Fibroblast of skin of right biceps (primary cell): Measurements from ENCODE around the gene SHISA9.
"Not testable (repeated sequence)": the region's sequence is repeated elsewhere in the genome, so short reads cannot be mapped to it uniquely, and the experiment has no call there.

Source experiments
- DNase-seq: peaks from one replicate; pipeline ENCODE4 v3.0.0-alpha.2; 2013

SHISA9 gene

DNA sequence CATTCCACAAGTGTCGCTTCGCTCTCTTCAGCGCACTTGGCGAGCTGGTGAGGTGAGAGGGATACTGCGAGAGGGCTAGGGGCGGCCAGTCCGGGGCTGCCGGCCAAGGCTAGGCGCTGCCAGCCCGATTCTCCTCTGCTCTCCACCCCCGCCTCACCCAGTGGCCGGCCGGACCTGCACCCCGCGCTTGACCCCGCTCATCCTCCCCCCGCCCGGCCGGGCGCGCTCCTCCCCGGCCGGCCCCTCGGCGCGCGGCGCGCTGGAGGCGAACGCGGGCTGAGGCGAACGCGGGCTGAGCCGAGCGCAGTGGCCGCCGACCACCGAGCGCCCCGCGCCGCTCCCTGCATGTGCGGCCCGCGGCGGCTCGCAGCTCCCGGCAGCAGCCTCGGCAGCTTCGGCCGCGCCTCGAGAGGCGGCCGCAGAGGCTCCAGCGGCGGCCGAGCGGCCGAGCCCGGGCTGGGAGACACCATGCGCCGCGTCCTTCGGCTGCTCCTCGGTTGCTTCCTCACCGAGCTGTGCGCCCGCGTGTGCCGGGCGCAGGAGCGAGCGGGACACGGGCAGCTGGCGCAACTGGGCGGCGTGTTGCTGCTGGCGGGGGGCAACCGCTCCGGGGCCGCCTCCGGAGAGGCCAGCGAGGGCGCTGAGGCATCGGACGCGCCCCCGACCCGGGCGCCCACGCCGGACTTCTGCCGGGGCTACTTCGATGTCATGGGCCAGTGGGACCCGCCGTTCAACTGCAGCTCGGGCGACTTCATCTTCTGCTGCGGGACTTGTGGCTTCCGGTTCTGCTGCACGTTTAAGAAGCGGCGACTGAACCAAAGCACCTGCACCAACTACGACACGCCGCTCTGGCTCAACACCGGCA, at the start of gene SHISA9:
TSS of gene SHISA9 (plus strand) at position 2 of the 865 bp plus-strand sequence.
- peak; percentile 10 for DNase-seq

DNA sequence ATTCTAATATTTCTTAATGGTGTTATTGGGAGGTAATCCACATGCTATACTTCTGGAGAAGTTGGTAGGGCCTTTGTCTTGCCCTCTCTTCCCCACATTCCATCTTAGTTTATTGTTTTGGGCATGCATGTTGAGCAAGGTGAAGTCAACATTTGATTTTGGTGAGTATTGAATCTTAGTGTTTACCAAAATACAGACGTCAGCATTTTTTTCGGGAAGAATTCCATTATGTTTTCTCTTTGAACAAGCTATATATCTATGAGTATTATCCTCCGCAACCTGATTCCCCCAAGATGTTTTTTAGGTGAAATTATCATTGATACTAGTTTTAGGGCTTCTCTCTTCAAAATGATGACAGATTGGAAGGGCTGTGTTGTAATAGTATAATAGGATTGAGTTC, 47.4 kb upstream of the SHISA9 start:
- no peak for DNase-seq

- DNase-seq: not testable (repeated sequence)
Observed at GRCh38 chr16:12857435-12857834, 44.0 kb upstream of the SHISA9 start.

GRCh38 chr16:12862327-12862726, 39.1 kb upstream of the SHISA9 start:
- no peak for DNase-seq

DNA sequence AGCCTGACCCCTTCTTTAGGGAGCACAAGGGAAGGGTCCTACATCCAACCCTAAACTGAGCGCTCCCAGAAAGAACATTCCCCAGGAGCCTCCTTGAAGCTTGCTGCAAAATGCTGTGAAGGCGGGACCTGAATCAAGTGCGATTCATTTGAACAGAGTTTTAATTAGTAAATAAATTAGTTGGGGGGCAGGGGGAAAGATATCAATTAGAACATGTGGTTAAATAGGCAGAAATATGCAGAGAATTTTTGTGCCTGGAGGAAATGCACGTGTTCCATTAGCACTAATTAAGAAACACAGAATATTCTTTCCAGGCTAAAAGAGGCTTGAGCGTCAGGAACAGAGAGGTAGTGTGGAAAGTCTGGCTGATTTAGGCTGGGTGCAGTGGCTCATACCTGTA, 38.5 kb upstream of the SHISA9 start:
- DNase-seq: no peak

DNA sequence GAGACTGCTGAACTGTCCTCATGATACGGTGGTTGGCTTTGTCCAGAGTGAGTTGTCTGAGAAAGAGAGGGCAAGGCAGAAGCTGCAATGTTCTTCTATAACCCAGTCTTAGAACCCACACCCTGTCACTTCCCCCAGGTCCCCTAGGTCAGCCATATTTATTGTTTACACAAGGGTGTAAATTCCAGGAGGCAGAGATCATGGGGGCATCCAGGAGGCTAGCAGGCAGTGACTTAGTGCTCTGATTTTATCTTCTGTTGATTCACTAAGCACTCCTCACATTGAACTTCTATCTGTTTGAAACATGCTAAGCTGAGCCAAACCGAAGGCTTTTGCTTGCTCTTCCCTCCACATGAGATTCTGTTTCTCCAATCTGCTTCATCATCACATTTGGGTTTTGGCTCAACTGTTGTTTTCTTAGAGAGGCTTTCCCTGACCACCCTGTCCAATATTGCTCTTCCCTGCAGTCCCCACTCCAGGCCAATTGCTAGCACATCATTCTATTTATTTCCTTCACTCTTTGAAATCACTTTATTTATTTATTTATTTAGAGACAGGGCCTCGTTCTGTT, 34.3 kb upstream of the SHISA9 start:
- DNase-seq: no peak

DNA sequence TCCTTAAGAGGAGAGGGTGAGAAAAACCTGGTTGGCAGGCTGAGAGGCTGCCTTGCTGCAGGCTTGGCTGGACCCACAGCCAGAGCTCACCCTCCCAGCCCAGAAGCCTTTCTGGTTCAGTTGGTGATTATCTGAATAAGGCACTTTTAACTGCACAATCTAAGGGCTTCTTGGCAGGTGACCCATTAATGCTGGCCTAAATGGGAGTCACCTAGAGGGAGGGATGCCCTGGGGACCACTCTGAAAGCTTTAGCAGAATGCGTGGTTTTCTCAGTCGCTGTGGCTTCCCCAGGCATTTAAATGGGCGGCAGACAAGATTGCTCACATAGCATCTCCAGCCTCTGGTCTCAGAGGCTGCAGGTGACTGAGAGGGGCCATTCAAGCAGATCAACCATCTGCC, 33.2 kb upstream of the SHISA9 start:
- DNase-seq: no peak

- DNase-seq: no peak
Observed at GRCh38 chr16:12868788-12869187, 32.6 kb upstream of the SHISA9 start.

GRCh38 chr16:12869698-12870427, 31.5 kb upstream of the SHISA9 start:
- peak; percentile 10 for DNase-seq

- DNase-seq: no peak
Observed at GRCh38 chr16:12871784-12872183, 29.6 kb upstream of the SHISA9 start.

DNA sequence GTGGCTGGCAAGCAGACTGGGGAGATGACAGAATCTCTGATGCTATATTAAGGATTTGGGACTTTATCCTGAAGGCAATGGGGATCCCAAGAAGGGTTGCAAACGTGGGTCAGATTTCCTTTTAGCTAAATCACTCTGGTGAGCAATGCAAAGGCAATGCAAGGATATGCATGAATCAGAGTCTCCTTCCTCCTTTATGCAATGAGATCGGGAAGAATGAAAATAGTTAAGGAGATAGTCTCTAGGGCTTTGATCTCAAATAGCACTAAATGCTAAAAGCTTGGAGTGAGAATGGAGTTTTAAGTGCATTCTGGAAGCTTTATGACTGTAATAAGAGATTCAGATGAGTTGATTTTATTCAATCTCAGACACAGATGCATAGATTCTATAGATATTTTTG, 27.2 kb upstream of the SHISA9 start:
- DNase-seq: peak; percentile 91

DNA sequence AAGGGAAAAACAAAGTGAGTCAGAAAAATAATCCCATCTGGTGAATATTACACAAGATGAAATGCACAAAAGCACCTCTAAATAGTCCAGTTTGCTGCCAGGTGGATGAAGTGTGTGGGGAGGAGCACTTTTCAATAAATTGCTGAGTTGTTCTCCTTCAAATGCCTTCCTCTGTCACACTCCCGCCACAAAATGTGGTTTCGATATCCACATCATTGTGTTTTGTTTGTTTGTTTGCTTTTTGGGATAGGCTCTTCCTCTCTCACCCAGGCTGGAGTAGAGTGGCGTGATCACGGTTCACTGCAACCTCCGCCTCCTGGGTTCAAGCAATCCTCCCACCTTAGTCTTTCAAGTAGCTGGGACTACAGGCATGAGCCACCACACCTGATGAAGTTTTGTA, 24.6 kb upstream of the SHISA9 start:
- no peak for DNase-seq

DNA sequence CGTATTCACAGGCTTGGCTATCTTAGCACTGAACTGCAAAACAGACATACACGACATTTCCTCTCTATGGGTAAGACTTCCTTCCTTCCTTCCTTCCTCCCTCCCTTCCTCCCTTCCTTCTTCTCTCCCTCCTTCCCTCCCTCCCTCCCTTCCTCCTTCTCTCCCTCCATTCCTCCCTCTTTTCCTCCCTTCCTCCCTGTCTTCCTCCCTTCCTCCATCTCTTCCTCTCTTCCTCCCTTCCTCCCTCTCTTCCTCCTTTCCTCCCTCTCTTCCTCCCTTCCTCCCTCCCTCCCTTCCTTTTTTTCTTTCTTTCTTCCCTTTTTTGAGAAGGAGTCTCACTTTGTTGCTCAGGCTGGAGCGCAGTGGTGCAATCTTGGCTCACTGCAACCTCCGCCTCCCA, 22.4 kb upstream of the SHISA9 start:
- no peak for DNase-seq

- DNase-seq: no peak
Observed at GRCh38 chr16:12879812-12880211, 21.6 kb upstream of the SHISA9 start.

DNA sequence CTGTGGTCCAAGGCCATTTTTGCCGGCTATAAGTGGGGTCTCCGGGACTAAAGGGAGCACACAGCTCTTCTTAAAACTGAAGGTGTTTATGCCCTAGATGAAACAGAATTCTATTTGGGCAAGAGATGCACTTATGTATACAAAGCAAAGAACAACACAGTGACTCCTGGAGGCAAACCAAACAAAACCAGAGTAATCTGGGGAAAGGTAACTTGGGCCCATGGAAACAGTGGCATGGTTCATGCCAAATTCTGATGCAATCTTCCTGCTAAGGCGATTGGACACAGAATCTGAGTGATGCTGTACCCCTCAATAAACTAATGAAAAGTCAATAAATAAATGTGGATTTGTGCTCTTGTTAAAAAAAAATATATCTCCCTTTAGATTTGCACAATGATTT, 20.2 kb upstream of the SHISA9 start:
- DNase-seq: no peak

DNA sequence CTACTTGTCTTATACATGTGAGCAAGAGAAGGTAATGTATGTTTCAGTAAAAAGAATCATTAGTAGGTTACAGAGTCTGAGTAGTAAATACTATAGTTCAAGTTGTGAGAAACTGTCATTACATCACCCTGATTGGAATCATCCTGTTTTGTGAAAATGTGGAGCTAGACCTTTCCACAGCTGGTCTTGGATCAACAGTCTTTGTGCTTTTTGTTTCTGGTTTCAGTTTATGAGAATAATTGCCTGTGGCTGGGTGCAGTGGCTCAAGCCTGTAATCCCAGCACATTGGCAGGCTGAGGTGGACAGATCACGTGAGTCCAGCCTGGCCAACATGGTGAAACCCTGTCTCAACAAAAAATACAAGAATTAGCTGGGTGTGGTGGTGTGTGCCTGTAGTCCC, 19.7 kb upstream of the SHISA9 start:
- DNase-seq: no peak

DNA sequence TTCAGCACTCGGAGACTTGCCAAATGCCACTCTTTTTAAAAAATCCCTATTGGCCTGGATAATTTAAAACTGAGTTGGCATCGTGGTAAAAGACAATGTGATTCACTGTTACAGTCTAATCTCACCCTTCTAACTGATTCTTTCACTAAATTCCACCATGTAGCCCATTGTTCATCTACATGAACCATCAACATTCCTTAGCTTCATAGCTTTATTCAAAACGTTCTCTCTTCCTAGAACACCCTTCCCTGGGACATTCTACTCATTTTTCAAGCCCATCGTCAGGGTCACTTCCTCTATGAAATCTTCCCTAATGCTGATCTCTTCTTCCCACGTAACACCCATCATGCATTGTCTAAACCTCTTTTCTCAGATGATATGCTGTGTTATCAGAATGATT, 15.7 kb upstream of the SHISA9 start:
- no peak for DNase-seq

DNA sequence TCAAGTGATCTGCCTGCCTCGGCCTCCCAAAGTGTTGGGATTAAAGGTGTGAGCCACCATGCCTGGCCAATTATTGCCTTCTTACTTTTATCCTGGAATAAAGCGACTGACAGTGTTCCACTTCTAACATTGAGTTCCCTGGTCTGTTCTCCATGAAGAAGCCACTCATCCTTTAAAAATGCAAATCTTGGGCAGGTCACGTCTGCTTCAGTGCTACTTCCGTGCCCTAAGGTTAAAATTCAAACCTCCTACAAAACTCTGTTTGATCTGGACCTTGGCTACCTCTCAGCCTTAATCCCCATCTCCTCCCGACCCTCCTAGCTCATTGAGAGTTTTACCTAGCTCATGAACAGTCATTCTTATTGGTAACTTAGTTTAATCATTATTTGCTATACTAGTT, 9.6 kb upstream of the SHISA9 start:
- DNase-seq: no peak

DNA sequence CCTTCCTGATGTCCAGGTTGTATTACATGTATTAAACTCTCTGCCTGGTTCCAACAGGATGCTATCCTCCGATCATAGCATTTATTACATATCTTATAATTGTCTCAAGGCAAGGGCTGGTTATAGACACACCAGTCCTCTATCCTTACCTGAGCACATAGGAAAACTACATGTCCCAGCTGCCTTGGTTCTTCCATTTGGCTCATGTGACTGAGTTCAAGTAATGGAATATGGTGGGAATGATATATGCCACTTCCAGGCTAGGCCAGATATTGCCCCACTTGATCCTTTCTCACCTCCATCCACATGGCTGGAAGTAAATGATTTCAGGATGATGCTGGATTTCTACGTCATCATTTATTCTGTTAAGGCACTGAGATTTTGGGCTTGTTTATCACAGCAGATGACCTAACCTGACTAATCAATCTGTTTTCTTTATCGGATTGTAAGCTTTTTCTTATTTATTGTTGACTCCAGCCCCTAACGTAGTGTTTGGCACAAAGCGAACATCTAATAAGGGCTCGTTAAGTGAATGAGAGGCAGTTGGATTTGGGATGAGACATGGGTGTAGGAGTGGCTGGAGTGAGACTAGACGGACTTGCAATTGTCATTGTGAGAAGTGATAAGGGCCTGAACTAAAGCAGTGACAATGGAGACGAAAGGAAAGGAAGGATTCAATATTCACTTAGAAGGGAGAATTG, 8.2 kb upstream of the SHISA9 start:
- no peak for DNase-seq

DNA sequence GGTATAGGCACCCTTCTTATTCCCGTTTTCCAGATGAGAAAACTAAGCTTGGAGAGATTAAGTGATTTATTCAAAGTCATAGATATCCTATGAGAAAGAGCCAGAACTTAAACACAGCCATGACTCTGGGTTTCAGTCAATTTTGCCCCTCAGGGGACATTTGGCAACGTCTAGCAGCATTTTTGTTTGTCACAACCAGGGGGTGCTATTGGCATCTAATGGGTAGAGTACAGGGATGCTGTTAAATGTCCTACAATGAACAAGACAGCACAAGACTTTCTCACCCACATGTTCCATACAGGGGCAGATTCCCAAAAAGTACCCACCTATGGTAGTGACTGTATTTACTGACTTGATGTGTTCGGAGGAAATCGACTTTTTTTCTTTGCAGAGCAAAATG, 4.8 kb upstream of the SHISA9 start:
- DNase-seq: peak; percentile 25

GRCh38 chr16:12898551-12898950, 2.8 kb upstream of the SHISA9 start:
- no peak for DNase-seq

DNA sequence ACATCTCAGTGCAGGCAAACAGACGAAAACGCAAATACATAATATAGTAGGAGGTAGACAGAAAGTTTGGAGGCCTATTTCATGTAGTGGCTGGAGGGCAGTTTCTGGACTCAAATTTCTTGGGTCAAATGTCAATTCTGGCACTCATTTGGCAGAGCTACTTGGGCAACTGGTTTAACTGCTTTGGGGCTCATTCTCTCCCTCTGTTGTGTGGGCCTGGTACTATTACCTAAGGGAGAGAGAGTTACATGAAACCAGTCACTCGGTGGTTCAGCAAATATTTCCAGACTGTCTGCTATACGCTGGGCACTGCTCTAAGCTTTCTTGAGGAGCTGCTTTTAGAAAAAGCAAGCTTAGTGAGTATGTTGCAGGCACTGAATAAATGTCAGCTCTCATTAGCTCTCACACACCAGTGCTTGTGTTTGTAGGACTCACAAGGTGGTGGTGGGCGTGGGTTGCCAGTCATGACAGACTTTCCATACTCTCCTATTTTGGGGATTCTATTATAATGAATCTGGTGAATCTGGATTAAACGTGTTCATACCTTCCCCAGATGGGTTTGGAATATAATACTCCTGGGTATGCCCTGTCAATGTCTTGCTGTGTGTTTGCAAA, 1.8 kb upstream of the SHISA9 start:
- no peak for DNase-seq

GRCh38 chr16:12900156-12900555, 1.2 kb upstream of the SHISA9 start:
- DNase-seq: no peak
